Hindlimb muscle (tissue), 1 donor: Measurements from ENCODE around the gene TBCA. TPM values are rescaled to one million over a fixed set of nuclear protein-coding genes. Genes with fewer than 3 reads are reported as not detected.
A peak's percentile ranks its signal among the peaks of the same experiment; 100 is the strongest.

Experiments used
- DNase-seq: peaks from one replicate; pipeline ENCODE4 v3.0.0-alpha.2; 2013
- polyA plus RNA-seq: library from polyadenylated mRNA; unstranded; fragments of 120-200 nt; gene quantifications from one replicate; pipeline ENCODE4 v1.2.1, GENCODE V29; 2013; ENCODE audit not compliant: insufficient read length

The TBCA gene, protein sequence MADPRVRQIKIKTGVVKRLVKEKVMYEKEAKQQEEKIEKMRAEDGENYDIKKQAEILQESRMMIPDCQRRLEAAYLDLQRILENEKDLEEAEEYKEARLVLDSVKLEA
- 216 TPM for polyA plus RNA-seq

DNA sequence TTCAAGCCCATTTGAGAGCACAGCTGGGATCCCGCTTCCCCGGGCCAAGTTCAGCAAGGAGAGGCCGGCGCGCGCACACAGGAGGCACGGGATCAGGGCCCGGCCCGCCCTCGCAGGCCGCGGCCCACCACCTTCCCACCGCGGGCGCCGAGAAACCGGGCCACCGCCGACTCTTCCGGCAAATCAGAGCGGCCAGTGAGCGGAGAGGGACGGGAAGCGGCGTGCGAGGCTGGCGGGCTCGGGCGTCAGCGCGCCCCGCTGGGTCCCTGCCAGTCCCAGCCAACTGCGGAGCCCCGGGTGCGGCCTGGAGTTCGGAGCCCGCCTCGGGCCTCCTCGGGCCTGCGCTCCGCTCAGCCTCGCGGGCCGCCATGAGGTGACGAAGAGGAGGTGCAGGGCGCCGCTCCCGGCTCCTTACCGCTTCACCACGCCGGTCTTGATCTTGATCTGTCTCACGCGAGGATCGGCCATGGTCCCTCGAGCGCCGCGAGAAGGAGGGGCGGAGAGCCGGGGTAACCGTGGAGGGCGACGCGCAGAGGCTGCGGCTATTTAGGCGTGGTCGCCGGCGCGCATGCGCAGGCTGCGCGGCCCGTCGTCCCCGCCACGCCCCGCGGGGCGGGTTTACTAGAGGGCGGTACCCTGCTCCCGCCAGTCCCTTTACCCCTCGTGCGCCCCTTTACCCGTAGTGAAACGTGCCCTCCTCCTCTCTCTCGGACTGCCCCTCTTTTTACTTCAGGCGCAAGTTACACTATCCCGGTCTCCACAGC is at the start of gene TBCA:
Gene TBCA (minus strand): TSS at position 550 of the 764 bp plus-strand sequence. CDS start 82 bp downstream, at position 468.
- DNase-seq: peak; percentile 96

DNA sequence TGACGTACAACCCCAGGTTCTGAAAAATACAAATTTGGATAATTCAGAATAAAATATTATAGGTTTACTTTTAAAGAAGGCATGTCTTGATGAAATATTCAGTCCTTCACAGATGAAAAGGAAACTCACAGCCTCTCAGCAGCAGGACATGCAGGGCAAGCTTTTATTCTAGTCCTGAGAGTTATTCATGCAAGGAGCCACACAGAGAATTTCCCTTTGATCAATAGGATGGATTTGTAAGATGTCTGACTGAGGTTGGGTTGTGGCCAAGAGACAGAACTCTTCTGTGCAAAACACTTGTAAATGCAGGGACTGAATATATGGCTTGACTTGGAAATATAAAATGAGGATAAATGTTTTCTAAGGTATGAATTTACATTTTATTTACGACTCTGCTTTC is 48.8 kb upstream of the TBCA start:
- no peak for DNase-seq

DNA sequence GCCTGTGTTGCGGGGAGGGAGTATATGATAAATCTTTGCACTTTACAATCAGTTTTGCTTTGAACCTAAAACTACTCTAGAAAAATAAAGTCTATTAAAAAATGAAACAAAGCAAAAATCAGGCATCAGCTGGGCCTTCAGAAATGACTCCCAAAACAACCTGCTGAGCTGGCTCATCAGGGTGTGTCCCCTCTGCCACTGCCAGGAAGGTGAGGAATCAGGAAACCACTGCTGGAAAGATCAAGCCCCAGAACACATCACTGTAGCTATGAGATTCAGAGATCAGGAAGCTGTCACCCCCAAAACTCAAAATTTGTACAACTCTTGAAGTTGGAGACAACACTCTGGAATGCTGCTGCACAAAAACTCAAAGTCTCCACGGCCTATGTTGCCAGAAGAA is 40.5 kb upstream of the TBCA start:
- DNase-seq: no peak

DNA sequence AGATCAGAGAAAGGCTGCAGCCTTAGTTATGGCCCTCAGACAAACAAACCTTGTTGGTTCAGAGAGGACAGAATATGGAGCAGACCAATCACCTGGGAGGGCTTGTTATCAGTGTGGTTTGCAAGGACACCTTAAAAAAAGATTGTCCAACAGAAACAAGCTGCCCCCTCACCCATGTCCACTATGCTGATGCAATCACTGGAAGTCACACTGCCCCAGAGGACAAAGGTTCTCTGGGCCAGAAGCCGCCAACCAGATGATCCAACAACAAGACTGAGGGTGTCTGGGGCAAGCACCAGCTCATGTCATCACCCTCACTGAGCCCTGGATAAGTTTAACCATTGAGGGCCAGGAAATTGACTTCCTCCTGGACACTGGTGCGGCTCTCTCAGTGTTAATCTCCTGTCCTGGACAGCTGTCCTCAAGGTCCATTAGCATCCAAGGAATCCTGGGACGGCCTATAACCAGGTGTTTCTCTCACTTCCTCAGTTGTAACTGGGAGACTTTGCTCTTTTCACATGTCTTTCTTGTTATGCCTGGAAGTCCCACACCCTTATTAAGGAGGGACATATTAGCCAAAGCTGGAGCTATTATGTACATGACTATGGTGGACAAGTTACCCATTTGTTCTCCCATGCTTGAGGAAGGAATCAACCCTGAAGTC is 36.9 kb upstream of the TBCA start:
- DNase-seq: no peak

DNA sequence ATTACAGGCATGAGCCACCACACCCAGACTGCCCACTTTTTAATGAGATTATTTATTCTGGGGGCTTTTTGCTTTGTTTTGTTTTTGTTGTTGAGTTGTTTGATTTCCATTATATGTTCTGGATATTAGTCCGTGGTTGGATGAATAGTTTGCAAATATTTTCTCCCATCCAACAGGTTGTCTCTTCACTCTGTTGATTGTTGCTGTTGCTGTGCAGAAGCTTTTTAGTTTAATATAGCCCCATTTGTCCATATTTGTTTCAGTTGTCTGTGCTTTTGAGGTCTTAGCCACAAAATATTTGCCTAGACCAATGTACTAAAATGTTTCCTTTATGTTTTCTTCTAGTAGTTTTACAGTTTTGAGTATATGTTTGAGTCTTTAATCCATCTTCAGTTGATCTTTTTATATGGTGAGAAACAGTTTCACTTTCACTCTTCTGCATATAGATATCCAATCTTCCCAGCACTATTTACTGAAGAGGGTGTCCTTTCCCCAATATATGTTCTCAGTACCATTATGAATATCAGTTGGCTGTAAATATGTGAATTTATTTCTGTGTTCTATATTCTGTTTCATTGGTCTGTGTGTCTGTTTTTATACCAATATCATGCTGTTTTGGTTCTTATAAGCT is 30.2 kb upstream of the TBCA start:
- no peak for DNase-seq

DNA sequence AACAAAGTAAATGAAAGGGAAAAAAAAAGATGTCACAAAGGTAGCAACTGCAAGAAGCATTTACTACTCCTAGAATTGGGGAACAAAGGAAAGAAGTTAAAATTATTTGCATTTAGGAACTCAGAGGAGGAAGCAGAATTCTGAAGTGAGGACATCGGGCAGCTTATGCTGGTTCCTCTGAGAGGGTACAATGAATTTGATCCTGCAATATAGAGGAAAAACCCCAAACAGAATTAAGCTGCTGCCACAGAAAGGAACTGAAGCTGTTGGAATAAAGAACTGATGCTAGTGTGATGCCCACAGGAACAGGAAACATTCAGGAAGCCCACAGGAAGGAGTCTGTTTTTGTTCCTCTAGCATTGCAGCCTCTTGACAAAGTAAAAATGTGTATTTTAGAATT is 22.3 kb upstream of the TBCA start:
- DNase-seq: no peak

DNA sequence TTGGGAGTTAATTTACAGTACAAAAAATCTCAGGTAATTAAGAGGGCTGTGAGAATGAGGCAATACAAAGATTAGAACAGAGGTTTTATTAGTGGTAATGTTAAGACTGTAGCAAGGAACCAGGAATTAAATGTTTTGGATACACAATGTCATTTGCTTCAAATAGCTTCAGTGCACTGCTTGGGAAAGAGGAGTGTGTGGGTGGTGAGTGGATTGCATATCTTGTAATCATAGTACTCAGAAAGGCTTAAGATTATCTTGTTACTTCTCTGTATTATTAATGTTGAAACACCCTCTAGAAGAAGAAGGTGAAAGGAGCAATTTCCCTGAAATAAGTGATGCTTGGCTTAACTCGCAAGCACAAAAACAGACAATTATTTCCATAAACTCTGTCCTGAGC is 21.0 kb upstream of the TBCA start:
- no peak for DNase-seq

DNA sequence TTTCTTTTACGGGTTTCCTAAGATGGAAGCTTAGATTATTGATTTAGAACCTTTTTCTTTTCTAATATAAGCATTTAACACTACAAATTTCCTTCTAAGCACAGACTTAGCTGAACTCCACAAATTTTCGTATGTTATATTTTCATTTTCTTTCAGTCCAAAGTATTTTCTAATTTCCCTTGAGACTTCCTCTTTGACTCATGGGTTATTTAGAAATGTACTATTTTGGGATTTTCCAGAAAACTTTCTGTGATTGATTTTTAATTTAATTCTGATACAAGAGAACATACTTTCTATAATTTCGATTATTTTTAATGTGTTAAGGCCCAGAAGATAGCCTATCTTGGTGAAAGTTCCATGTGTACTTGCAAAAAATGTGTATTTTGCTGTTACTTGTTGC is 19.7 kb upstream of the TBCA start:
- DNase-seq: no peak

DNA sequence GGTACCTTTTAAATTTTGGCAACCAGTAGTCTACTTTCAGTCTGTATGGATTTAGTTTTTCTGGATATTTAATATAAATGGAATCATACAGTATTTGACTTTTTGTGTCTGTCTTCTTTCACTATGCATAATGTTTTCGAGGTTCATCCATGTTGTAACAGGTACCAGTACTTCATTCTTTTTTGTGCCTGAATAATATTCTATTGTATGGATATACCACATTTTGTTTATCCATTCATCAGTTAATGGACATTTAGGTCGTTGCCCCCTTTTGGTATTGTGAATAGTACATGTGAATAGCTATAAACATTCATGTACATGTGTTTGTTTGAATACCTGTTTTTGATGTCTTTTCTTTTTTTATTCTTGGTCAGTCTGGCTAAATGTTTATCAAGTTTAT is 19.1 kb upstream of the TBCA start:
- DNase-seq: no peak

DNA sequence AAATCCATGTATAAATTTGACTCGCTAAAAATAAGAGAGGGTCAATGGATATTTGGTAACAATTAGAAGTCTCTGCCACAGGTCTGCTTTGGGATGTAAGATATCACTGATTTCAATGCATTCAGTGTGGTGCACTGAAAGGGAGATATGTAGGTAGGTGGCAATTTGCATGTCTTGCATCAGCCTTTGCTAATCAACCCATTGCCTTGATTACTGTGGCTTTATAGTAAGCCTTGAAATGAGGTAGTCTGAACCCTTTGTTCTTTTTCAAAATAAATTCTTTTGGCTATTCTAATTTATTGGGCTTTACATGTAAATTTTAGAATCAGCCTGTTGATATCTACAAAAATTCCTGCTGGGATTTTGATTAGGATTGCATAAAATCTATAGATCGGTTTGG is 15.8 kb upstream of the TBCA start:
- DNase-seq: no peak

DNA sequence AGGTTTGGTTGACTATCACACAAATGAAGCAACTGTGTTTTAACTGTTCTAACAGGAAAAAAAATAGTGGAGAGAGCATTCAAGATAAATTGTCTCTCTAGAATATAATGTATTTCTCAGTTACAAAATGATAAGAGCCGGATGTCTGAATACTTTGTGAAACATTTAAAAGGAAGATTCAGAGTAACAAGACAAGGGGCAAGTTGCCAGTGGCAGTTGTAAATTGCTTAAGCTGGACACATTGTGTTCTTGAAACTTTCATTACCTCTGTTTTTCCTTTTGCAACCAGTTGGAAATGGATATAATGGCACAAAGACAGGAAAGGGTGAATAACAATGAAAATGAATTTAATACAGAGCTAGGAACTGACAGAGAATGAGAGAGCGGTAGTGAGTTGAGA is 15.2 kb upstream of the TBCA start:
- no peak for DNase-seq

DNA sequence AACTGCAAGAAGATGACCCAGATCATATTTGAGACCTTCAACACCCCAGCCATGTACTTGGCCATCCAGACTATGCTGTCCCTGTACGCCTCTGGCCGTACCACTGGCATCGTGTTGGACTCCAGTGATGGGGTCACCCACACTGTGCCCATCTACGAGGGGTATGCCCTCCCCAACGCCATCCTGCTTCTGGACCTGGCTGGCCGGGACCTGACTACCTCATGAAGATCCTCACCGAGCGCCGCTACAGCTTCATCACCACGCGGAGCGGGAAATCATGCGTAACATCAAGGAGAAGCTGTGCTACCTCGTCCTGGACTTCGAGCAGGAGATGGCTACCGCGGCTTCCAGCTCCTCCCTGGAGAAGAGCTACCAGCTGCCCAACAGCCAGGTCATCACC is 9.1 kb upstream of the TBCA start:
- DNase-seq: no peak

DNA sequence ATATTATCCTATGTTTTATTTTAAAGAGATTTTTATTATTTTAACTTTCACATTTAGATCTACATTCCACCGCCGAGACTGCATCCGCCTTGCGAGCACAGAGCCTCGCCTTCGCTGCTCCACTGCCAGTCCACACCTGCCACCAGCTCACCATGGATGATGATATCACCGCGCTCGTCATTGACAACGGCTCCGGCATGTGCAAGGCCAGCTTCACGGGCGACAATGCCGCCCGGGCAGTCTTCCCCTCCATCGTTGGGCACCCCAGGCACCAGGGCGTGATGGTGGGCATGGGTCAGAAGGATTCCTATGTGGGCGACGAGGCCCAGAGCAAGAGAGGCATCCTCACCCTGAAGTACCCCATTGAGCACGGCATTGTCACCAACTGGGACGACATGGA is 8.6 kb upstream of the TBCA start:
- no peak for DNase-seq

DNA sequence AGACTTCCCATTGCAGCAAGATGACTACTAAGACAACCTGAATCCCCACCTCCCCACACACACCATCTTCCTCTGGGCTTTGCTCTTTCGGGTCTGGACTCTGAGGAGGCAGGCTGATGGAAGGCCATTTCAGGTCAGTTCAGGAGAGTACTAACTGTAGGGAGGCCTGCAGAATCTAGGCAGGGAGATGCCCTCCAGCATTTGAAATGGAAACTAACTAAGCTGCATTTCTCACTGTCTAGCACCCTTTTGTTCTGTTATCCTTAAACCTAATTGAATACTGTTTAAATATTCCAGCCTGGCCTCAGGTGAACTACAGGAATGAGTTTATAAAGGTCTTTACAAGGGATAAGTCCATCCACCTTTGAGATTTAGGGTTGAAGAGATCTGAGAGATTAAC is 4.9 kb upstream of the TBCA start:
- DNase-seq: no peak

DNA sequence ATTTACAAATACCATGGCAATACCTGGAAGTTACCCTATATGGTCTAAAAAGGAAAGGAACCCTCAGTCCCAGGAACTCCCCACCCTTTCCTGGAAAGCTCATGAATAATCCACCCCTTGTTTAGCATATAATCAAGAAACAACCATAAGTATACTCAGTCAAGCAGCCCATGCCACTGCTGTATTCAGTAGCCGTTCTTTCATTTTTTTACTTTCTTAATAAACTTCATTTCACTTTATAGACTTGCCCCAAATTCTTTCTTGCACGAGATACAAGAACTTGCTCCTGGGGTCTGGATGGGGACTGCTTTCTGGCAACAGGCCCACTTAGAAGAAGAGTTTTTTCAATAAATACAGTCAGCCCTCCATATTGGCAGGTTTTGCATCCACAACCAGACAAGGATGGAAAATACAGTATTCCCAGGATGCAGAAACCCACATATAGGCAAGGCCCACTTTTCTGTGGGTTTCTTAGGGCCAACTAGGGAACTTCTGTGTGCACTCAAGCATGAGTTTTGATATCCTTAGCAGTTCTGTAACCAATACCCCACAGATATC is 2.8 kb upstream of the TBCA start:
- DNase-seq: no peak

DNA sequence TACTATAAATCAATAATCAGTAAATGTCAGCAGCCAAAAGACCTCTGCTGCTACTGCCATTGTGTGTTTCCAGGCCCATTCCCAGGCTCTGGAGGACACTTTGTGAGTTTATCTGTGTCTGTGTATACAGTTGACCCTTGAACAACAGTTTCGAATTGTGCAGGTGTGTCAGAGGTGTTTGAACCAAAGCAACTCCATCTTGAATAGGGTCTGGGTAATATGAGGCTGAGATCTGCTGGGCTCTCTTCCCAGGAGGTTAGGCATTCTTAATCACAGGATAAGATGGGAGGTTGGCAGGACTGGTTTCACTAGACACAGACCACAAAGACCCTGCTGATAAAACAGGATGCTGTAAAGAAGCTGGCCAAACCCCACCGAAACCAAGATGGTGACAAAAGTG is 2.3 kb upstream of the TBCA start:
- DNase-seq: no peak

DNA sequence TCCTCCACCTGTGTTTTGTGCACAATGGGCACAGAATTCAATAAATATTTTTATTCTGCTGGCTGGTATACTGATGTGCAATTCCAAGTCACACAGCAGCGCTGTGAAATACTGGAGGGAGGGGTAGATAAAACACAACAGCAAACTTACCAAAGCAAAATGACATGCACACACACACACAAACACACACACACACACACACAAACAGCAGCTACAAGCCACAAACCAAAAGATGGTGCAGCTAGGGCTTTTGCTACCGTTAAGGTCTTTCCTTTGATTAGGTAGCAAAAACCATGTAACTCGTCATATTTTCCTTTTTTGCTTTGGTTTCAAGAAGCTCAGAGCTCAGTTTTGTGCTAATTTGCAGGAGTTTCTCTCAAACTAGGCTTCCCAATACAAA is 1.8 kb upstream of the TBCA start:
- no peak for DNase-seq

DNA sequence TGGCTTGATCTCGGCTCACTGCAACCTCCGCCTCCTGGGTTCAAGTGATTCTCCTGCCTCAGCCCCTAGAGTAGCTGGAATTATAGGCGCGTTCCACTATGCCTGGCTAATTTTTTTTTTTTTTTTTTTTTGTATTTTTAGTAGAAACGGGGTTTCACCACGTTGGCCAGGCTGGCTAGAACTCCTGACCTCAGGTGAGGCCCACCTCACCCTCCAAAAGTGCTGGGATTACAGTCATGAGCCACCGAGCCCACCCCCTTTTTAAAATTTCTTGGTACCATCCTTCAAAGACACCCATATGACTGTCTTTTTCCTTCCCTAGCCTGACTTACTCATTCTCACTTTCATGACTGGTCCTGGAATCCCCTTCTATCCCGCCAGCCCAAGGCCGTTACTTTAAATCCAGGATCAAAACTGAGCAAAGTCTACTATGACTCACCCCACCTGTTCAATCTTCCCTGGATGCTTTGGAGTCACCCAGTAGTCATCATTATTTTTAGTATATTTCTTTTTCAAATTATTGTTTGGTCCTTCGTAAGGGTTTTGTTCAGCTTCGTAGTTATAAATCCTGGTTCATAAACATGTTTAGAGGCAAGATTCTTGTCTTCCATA is 1.2 kb upstream of the TBCA start:
- DNase-seq: no peak

DNA sequence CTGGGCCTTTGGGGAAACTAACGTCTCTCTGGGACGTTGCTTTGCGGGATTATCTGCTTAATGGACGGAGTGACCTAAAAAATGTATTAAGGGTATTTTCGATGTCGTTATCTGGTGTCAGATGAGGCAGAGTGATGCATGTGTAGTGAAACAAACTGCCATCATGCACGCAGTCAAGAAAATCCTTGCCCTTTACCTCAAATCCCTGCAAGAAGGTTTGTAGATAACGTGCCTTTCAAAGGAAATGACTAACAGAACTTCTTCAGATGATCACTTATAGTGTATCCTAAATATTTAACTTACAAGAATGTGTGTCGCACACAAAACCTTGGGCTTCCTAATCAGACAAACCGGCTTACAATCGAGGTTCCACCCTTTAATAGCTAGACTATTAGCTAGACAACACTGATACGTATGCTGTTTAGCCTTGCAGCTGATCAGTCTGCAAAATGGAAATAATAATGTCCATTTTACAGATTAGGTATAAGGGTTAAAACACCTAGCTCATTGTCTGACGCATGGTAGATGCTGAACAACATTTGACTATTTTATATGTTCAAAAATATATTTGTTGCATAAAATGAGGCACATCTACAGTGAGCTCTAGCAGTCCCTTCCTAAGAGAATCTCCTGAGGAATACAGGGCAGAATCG is 541 bp upstream of the TBCA start:
- no peak for DNase-seq

DNA sequence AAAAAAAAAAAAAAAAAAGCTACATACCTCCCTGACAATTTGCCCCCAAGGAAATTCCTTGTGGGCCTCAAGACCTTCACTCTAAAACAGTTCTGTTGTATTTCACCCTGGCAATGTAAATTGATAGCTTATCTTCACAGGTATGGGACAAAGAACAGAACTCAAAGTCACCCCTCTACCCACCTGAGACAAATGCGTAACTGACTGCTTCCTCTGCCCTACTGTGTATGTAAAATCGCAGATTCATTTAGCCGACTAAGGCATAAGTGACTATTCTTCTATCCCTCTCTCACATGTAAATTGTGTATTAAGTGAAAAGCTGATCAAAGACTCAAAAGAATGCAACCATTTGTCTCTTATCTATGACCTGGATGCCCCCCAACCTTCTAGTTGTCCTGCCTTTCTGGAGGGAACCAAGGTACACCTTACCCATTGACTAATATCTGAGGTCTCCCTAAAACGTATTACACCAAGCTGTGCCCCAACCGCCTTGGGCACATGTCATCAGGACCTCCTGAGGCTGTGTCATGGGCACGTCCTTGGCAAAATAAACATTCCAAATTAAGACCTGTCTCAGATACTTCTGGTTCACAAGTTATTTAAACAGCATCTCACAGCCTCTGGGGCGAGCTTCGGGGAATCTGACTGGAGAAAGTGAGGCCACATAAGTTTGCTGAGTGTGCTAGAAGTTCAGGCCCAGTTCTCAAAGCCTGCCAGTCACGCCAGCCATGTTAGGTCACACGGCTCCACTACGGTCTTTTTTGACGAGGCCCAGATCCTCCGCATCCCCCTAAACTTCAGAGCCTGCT is 954 bp downstream of the TBCA start:
- DNase-seq: peak; percentile 3

DNA sequence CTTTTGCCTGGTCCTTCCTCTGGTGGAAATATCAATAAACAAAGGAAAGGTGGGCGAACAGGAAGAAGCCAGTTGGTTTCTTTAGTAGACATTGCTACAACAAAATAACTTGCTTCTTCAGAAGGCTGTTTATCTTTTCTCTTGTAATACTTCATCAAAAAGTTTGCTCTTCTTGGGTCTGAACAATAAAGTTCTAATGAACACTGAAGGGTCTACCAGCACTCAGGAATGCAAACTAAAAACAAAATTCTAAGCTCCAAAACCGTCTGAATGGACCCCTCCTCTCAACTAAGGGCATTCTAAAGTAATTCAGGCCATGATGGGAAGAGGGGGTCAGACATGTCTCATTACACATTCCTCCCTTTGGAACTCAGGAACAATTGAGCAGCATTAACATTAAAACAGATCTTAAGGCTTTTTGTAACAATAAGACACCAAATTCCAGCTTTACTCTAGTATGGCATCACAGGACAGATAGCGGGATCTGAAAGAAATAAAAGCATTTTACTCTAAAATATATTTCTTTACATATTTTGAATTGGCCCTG is 2.3 kb downstream of the TBCA start:
- no peak for DNase-seq
